GM12874 (cell line): ENCODE data around the gene RIC1.

Source experiments
- TF ChIP-seq, protein P1 (sequence below): IDR thresholded peaks from 2 replicates; pipeline ENCODE4 v1.5.1; 2011; ENCODE audit warnings: low read depth, mild to moderate bottlenecking, control low read depth, low read length, moderate library complexity; ENCODE audit not compliant: insufficient read depth

The RIC1 gene

DNA sequence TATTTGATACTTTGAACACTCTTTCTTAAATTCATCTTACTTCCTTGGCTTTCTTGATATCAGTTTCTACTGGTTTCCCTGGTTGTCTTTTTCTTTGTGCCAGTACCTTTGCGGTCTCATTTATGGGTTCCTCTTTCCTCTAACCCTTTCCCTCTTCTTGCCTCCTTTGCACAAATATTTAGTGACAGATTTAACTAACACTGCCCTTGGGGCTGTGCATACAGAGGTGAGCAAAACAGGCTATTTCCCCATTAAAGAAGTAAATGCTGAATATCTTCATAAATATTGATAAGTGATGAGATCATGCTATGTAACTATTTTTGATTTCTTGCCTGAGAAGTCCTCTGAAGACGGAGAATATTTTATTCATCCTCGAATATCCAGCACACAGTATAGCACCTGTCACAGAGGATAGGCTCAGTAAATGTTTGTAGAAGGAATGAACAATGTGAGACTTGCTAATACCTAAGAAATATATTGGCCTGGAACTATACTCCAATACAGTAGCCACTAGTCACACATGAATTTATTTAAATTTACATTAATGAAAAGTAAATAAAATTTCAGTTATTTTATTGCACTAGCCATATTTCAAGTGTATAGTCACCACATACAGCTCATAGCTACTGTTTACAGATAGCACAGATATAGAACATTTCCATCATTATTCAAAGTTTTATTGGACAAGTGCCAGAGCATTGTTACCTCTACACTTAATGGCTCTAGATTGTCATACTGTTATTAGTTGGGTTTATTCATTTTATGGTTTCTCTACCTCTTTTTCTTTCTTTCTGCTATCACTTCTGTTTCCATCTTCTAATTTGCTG is 90.4 kb downstream of the RIC1 start:
- TF ChIP-seq, protein P1, sequence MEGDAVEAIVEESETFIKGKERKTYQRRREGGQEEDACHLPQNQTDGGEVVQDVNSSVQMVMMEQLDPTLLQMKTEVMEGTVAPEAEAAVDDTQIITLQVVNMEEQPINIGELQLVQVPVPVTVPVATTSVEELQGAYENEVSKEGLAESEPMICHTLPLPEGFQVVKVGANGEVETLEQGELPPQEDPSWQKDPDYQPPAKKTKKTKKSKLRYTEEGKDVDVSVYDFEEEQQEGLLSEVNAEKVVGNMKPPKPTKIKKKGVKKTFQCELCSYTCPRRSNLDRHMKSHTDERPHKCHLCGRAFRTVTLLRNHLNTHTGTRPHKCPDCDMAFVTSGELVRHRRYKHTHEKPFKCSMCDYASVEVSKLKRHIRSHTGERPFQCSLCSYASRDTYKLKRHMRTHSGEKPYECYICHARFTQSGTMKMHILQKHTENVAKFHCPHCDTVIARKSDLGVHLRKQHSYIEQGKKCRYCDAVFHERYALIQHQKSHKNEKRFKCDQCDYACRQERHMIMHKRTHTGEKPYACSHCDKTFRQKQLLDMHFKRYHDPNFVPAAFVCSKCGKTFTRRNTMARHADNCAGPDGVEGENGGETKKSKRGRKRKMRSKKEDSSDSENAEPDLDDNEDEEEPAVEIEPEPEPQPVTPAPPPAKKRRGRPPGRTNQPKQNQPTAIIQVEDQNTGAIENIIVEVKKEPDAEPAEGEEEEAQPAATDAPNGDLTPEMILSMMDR, result no peak

DNA sequence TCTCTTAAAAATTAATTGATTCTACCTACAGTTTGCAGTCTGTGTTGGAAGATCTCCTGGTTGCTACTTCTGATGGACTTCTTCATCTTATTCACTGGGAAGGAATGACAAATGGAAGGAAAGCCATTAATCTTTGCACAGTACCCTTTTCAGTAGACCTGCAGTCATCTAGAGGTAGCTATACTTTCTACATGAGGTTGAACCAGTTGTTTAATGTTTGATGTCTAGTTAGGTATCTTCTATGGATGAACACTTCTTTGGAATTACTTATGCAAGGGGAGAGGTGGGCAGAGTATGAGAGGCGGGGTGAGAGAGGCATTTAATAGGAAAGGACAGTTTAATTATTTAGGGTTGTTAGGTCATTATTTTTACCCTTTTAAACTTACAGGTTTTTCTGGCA is 91.2 kb downstream of the RIC1 start:
- TF ChIP-seq, protein P1, result no peak

DNA sequence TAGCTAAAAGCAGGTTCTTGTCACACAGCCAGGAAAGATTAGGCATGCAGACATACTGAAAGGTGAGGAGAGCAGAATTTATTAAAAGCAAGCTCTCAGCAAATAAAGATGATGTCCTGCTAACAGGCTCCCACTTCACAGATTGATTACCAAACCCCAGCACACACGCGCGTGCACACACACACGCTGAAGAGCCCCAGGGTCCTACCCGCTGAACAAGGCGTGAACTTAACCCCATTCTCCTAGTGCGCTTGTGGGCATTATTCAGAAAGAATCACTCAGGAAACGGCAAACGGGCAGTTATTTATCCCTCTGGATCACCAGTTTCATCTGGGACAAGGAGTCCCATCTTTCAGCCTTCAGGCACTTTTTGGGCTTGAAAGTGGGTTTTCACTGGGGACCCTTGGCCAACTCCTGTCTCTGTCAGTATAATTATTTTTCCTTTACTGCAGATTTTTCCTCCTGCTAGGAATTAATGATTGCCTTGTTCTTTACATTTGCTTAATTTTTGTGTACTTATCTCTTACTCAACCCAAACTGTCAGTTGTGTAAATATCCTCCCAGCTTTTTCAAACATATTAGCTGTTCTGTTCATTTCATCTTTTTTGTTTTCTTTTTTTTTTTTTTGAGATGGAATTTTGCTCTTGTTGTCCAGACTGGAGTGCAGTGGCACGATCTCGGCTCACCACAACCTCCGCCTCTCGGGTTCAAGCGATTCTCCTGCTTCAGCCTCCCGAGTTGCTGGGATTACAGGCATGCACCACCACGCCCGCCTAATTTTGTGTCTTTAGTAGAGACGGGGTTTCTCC is 92.6 kb downstream of the RIC1 start:
- TF ChIP-seq, protein P1, result no peak

DNA sequence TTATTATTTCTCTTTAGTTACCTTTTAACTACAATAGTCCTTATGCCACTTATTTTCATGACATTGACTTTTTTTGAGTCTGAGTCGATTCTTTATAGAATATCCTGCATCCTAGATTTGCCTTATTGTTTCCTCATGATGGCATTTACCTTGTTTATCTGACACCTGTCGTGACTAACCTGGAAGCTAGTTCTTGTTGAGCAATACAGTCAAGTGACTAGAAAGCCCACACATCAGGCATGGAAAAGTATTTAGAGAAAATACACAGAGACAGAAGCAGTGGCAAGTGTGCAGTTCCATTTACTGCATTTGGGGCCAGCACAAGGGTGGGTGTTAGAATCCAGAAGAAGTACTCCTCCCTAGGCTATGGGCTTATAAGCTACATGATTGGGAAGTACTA is 106.2 kb downstream of the RIC1 start:
- TF ChIP-seq, protein P1, result no peak

DNA sequence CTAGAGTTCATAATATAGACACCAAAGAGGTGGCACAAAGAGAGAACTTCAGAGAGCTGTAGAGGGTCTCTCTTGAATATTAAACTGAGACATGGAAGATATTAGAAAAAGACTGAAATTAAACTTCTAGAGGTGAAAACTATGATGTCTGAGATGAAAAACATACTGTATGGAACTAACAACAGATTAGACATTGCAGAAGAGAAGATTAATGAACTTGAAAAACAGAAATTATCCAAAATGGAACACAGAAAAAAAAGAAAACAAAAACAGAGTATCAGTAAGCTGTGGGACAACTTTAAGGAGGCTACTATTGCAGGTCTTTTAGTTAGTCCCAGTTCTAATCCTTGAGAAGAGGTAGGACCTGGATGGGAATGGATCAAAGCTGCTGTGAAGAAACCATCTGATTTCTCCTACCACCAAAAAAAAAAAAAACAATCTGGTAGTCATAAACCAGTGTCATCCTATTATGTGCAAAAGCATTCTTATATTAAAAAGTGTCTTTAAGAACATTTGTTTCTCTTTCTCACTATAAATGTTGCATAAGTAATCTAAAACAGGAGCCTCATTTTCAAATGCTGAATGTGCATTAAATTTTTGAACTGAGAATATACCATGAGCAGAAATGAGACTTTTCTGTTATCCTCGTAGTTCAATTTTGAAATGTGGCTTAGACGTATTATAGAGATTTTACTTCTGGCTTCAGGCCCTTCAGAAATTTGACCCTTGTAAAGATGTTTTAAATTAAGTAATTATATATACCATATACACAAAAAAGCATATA is 107.8 kb downstream of the RIC1 start:
- TF ChIP-seq, protein P1, result no peak

DNA sequence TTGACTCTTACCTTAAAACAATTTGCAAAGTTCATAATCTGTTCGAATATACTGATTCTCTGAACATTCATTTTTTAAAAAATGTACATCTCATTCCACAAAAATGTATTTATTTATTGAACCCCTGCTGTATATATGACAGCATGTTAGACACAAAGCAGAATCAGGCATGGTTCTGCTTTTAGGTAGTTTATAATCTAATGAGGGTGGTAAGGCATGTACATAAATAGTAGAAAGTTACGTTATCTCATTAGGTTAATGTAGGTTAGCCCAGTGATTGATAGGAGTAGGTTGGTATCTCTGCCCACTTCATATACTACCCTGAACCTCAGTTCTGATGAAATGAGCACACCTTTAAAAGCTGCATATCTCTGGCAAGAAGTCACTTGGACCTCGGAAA is 114.2 kb downstream of the RIC1 start:
- TF ChIP-seq, protein P1, result no peak

DNA sequence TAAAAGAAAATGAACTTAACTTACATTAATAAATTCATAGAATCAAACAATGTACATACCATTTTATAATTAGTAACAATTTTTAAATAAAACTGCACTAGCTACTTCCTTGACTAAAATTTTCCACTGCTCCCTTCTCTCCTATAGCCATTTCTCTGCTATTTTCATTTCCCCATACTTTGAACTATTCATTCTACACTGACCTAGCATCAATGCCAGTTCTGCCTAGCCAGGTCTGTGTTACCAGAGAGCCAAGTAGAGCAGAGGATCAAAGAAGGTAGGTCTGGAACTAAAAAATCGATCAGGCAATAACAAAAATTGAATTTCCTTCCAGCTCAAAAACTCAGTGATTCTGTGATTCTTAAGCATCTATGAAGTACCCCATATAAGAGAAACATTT is 119.5 kb downstream of the RIC1 start:
- TF ChIP-seq, protein P1, result no peak
